Daoy (cell line): ENCODE measurements around the gene ZNF436. TPM values are rescaled to one million over a fixed set of nuclear protein-coding genes. Genes with fewer than 3 reads are reported as not detected.
"Not testable (repeated sequence)": the region's sequence is repeated elsewhere in the genome, so short reads cannot be mapped to it uniquely, and the experiment has no call there.

Experiments used
- DNase-seq: peaks from one replicate; pipeline ENCODE4 v3.0.0-alpha.2; 2015; ENCODE audit warnings: low read depth
- total RNA-seq: library from RNA; depleted of rRNA; stranded (reverse); fragments of >200 nt; shearing (Covaris generic); gene quantifications from 2 replicates; pipeline ENCODE4 v1.2.3, GENCODE V29; 2014; rRNA removed

The ZNF436 gene
- total RNA-seq, 1 experiment from 2014 or later, result 9.4 TPM

- not testable (repeated sequence) for DNase-seq
Observed at GRCh38 chr1:23310280-23310679, 59.4 kb downstream of the ZNF436 start.

Other genes starting within 250 kb of the ZNF436 start
- gene LUZP1, start 201.0 kb downstream of the ZNF436 start, total RNA-seq, result 24.3 and 30.2 TPM in 2 replicates
- gene HTR1D, start 152.3 kb downstream of the ZNF436 start, total RNA-seq, result 3.1 and 5.0 TPM in 2 replicates
- 196 and 221 TPM in 2 replicates for gene HNRNPR, start 25.6 kb downstream of the ZNF436 start, total RNA-seq
- 1.7 and 4.3 TPM in 2 replicates for gene TCEA3, start 54.9 kb upstream of the ZNF436 start, total RNA-seq
- 5.7 and 9.1 TPM in 2 replicates for gene ASAP3, start 114.3 kb upstream of the ZNF436 start, total RNA-seq
- gene E2F2, start 161.4 kb upstream of the ZNF436 start, total RNA-seq, result 9.9 and 37.1 TPM in 2 replicates
- gene ID3, start 189.7 kb upstream of the ZNF436 start, total RNA-seq, result 372 and 550 TPM in 2 replicates